ENCODE results near the gene SLC37A4. TPM values are rescaled to one million over a fixed set of nuclear protein-coding genes. Genes with fewer than 3 reads are reported as not detected.

SLC37A4 gene
- total RNA-seq, 2 donors from 2014 or later, result 48.9 to 56.4 TPM

- H3K27me3 ChIP-seq, result no peaks in the 10 kb centered on the region
- H3K36me3 ChIP-seq, result no peaks in the 10 kb centered on the region
- no peak overlapping the region for H3K27ac ChIP-seq
- intact Hi-C loops (cut with DNase I), result no loop called here
- H3K4me1 ChIP-seq, result no peaks in the 10 kb centered on the region
- no peaks in the 10 kb centered on the region for H3K9me3 ChIP-seq
- TF ChIP-seq CTCF (IDR thresholded peaks at IDR 0.05), result no peak
- H3K4me3 ChIP-seq, result no peak overlapping the region
- H3K9ac ChIP-seq (ENCODE audit: low read depth in 2 of 2, low read length in 2 of 2), result no peak overlapping the region
- no peak for DNase-seq
These were observed 54.6 kb downstream of the SLC37A4 start for GRCh38 chr11:118975771-118976709.

Small RNAs within 50 kb of the gene (microRNA-seq; reads per million reads assigned to microRNA genes)
- not detected for gene MIR3656

Other genes starting within 250 kb of the SLC37A4 start
- gene DDX6, start 239.7 kb downstream of the SLC37A4 start, total RNA-seq, result 100 to 1,000 TPM in 1 of 2 donors, 10 to 100 TPM in 1; 79.0 to 108 TPM
- gene CXCR5, start 147.0 kb downstream of the SLC37A4 start, total RNA-seq, result under 1 TPM; 0.05 to 0.19 TPM
- gene BCL9L, start 105.0 kb downstream of the SLC37A4 start, total RNA-seq, result 10 to 100 TPM; 31.4 to 37.4 TPM
- not detected for gene UPK2, start 74.6 kb downstream of the SLC37A4 start, total RNA-seq
- gene FOXR1, start 59.1 kb downstream of the SLC37A4 start, total RNA-seq, result not detected
- 10 to 100 TPM; 11.9 to 19.0 TPM for gene CENATAC, start 32.7 kb downstream of the SLC37A4 start, total RNA-seq
- gene RPS25, start 12.5 kb downstream of the SLC37A4 start, total RNA-seq, result 100 to 1,000 TPM; 710 to 758 TPM
- gene TRAPPC4, start 12.1 kb downstream of the SLC37A4 start, total RNA-seq, result 10 to 100 TPM; 72.6 to 73.2 TPM
- 100 to 1,000 TPM; 120 to 273 TPM for gene HYOU1, start 26.3 kb upstream of the SLC37A4 start, total RNA-seq
- gene VPS11, start 36.9 kb upstream of the SLC37A4 start, total RNA-seq, result 10 to 100 TPM; 23.0 to 24.1 TPM
- gene HMBS, start 54.0 kb upstream of the SLC37A4 start, total RNA-seq, result 10 to 100 TPM; 18.7 to 50.5 TPM
- 100 to 1,000 TPM in 1 of 2 donors, 10 to 100 TPM in 1; 39.4 to 104 TPM for gene DPAGT1, start 71.0 kb upstream of the SLC37A4 start, total RNA-seq
- gene C2CD2L, start 76.5 kb upstream of the SLC37A4 start, total RNA-seq, result 10 to 100 TPM; 20.6 to 27.9 TPM
- 10 to 100 TPM; 31.9 to 33.3 TPM for gene HINFP, start 90.7 kb upstream of the SLC37A4 start, total RNA-seq
- gene ABCG4, start 118.2 kb upstream of the SLC37A4 start, total RNA-seq, result under 1 TPM; 0.05 to 0.22 TPM
- 10 to 100 TPM; 16.5 to 17.1 TPM for gene NLRX1, start 137.8 kb upstream of the SLC37A4 start, total RNA-seq
- 10 to 100 TPM; 52.3 to 72.7 TPM for gene NHERF4, start 154.6 kb upstream of the SLC37A4 start, total RNA-seq
- gene CBL, start 175.5 kb upstream of the SLC37A4 start, total RNA-seq, result 10 to 100 TPM; 10.8 to 16.4 TPM